HCT116 (cell line): ENCODE results near the gene NECTIN4. TPM values are rescaled to one million over a fixed set of nuclear protein-coding genes. Genes with fewer than 3 reads are reported as not detected.

ENCODE experiments used
- ATAC-seq: fragments of 200-7000 bp; cut with Tn5 transposase; 2 replicates; pipeline ENCODE4 v1.9.1; 2020; ENCODE audit warnings: mild to moderate bottlenecking, moderate library complexity
- BruUV-seq: library from RNA; stranded (reverse); fragments of 400-500 nt; replicated peaks from 2 replicates; lab custom pipeline; 2021; lab: Mats Ljungman, UMichigan
- CTCF ChIA-PET: fragments of 300-600 bp; sonication (Branson Sonifier 250); formaldehyde crosslinking; loops from one replicate; lab custom pipeline; 2021; ENCODE audit warnings: antibody characterized with exemption; lab: Charles Lee
- POLR2A ChIA-PET: fragments of 300-600, 350-600 bp; sonication (Branson Sonifier 250); formaldehyde crosslinking; loops from one replicate; lab custom pipeline; 2021; ENCODE audit warnings: antibody characterized with exemption; lab: Charles Lee
- RAD21 ChIA-PET, 2 experiments: fragments of 300-600 bp; sonication (Branson Sonifier 250); formaldehyde crosslinking; loops; one replicate each; lab custom pipeline; 2023; ENCODE audit warnings: low total read pairs in 2 of 2; ENCODE audit not compliant: uncharacterized antibody in 2 of 2, unreplicated experiment in 2 of 2, low non-redundant PET in 1 of 2; lab: Charles Lee
- DNase-seq: peaks from one replicate; pipeline ENCODE4 v3.0.0-alpha.2; 2010; ENCODE audit warnings: low read depth, low spot score
- H2AFZ ChIP-seq: fragments of 200-600 bp; shearing (Covaris generic), sonication (generic); 2 replicates; pipeline ENCODE4 v1.6.1; 2017; ENCODE audit warnings: low read depth, mixed run types, mixed read lengths, antibody characterized with exemption, low read length; ENCODE audit not compliant: poor library complexity, severe bottlenecking
- H3K27ac ChIP-seq: 2 replicates; pipeline ENCODE4 v1.5.1; 2012; ENCODE audit warnings: low read depth, low read length
- H3K27me3 ChIP-seq: fragments of 200-600 bp; sonication (generic); 2 replicates; pipeline ENCODE4 v1.6.1; 2016; ENCODE audit warnings: mixed run types, low read length, mixed read lengths; ENCODE audit not compliant: insufficient read depth
- H3K36me3 ChIP-seq, 2 experiments: fragments of 200-500 bp in 1 of 2; fragments of 200-600 bp in 1 of 2; sonication (Bioruptor generic) in 1 of 2; sonication (generic) in 1 of 2; 2 replicates each; pipeline versions ENCODE4 v1.5.1 to v1.6.1; 2014 to 2016; ENCODE audit warnings: low read length in 2 of 2, inconsistent platforms in 1 of 2, mixed read lengths in 1 of 2, mixed run types in 1 of 2; ENCODE audit not compliant: insufficient read depth in 2 of 2, control insufficient read depth in 1 of 2
- H3K4me1 ChIP-seq, 2 experiments: fragments of 200-600 bp in 1 of 2; sonication (generic) in 1 of 2; 2 replicates each; pipeline versions ENCODE4 v1.5.1 to v1.6.1; 2012 to 2017; ENCODE audit warnings: low read length in 2 of 2, inconsistent platforms in 1 of 2, mild to moderate bottlenecking in 1 of 2, mixed read lengths in 1 of 2, mixed run types in 1 of 2, moderate library complexity in 1 of 2; ENCODE audit not compliant: insufficient read depth in 2 of 2, control insufficient read depth in 1 of 2
- H3K4me2 ChIP-seq: fragments of 200-600 bp; sonication (generic); 2 replicates; pipeline ENCODE4 v1.6.1; 2017; ENCODE audit warnings: mixed run types, low read length, mixed read lengths
- H3K4me3 ChIP-seq, 2 experiments: fragments of 200-600 bp in 1 of 2; sonication (generic) in 1 of 2; replicated peaks in 1 of 2; 2 replicates each; pipeline ENCODE4 v1.5.1; 2011 to 2016; ENCODE audit warnings: low read length in 2 of 2, control low read depth in 1 of 2, low read depth in 1 of 2, mild to moderate bottlenecking in 1 of 2, mixed read lengths in 1 of 2, mixed run types in 1 of 2
- H3K79me2 ChIP-seq: fragments of 200-600 bp; sonication (generic); 2 replicates; pipeline ENCODE4 v1.6.1; 2017; ENCODE audit warnings: mild to moderate bottlenecking, mixed run types, low read length, moderate library complexity, mixed read lengths; ENCODE audit not compliant: insufficient read depth
- H3K9ac ChIP-seq: fragments of 200-600 bp; sonication (generic); 2 replicates; pipeline ENCODE4 v1.6.1; 2016; ENCODE audit warnings: low read length, mixed read lengths
- H3K9me2 ChIP-seq: fragments of 200-600 bp; sonication (generic), shearing (Covaris generic); 2 replicates; pipeline ENCODE4 v1.6.1; 2017; ENCODE audit warnings: mixed run types, mild to moderate bottlenecking, moderate library complexity; ENCODE audit not compliant: insufficient read depth
- H3K9me3 ChIP-seq, 2 experiments: fragments of 200-500 bp in 1 of 2; fragments of 200-600 bp in 1 of 2; sonication (Bioruptor generic) in 1 of 2; sonication (generic) in 1 of 2; 2 replicates each; pipeline ENCODE4 v1.6.1; 2014 to 2017; ENCODE audit warnings: low read length in 2 of 2, mixed read lengths in 2 of 2, inconsistent platforms in 1 of 2, low read depth in 1 of 2, mild to moderate bottlenecking in 1 of 2, mixed run types in 1 of 2, moderate library complexity in 1 of 2; ENCODE audit not compliant: control insufficient read depth in 1 of 2, insufficient read depth in 1 of 2
- H4K20me1 ChIP-seq: fragments of 200-600 bp; sonication (generic), shearing (Covaris generic); 2 replicates; pipeline ENCODE4 v1.6.1; 2017; ENCODE audit warnings: mixed run types, mild to moderate bottlenecking, moderate library complexity; ENCODE audit not compliant: insufficient read depth
- ATF3 ChIP-seq: IDR thresholded peaks from 2 replicates; pipeline ENCODE4 v1.6.1; 2012
- CEBPB ChIP-seq: IDR thresholded peaks from 2 replicates; pipeline ENCODE4 v1.6.1; 2012; ENCODE audit warnings: low read depth
- CTCF ChIP-seq, 3 experiments: fragments of 200-600 bp in 1 of 3; sonication (generic) in 1 of 3; IDR thresholded peaks in 2 of 3; conservative IDR thresholded peaks in 1 of 3; 2 replicates each; pipeline ENCODE4 v1.5.1; 2012 to 2017; ENCODE audit warnings: low read depth in 2 of 3, low read length in 2 of 3, antibody characterized with exemption in 1 of 3, borderline replicate concordance in 1 of 3, control low read depth in 1 of 3, mild to moderate bottlenecking in 1 of 3, mixed read lengths in 1 of 3, mixed run types in 1 of 3, moderate library complexity in 1 of 3; ENCODE audit not compliant: insufficient read depth in 1 of 3
- EGR1 ChIP-seq: IDR thresholded peaks from 2 replicates; pipeline ENCODE4 v1.6.1; 2012; ENCODE audit warnings: low read depth
- EZH2 ChIP-seq: fragments of 200-600 bp; sonication (generic); IDR thresholded peaks from 2 replicates; pipeline ENCODE4 v1.6.1; 2017; ENCODE audit warnings: antibody characterized with exemption, mixed run types
- FOSL1 ChIP-seq: IDR thresholded peaks from 2 replicates; pipeline ENCODE4 v1.6.1; 2012; ENCODE audit warnings: low read depth
- JUND ChIP-seq: IDR thresholded peaks from 2 replicates; pipeline ENCODE4 v1.6.1; 2012
- POLR2AphosphoS5 ChIP-seq: IDR thresholded peaks from 2 replicates; pipeline ENCODE4 v1.6.1; 2011; ENCODE audit warnings: mild to moderate bottlenecking, low read depth, low read length, moderate library complexity
- RAD21 ChIP-seq: IDR thresholded peaks from 2 replicates; pipeline ENCODE4 v1.6.1; 2012; ENCODE audit warnings: low read depth, mild to moderate bottlenecking
- REST ChIP-seq: IDR thresholded peaks from 2 replicates; pipeline ENCODE4 v1.6.1; 2012; ENCODE audit warnings: low read depth
- SRF ChIP-seq: IDR thresholded peaks from 2 replicates; pipeline ENCODE4 v1.6.1; 2012; ENCODE audit warnings: low read depth
- YY1 ChIP-seq: IDR thresholded peaks from 2 replicates; pipeline ENCODE4 v1.6.1; 2011; ENCODE audit warnings: low read length, low read depth, moderate library complexity, mild to moderate bottlenecking; ENCODE audit not compliant: insufficient replicate concordance; ENCODE audit errors: extremely low read depth
- ZBTB33 ChIP-seq: IDR thresholded peaks from 2 replicates; pipeline ENCODE4 v1.6.1; 2011; ENCODE audit warnings: mild to moderate bottlenecking, low read length, moderate library complexity; ENCODE audit not compliant: insufficient replicate concordance; ENCODE audit errors: extremely low read depth
- ZFX ChIP-seq: fragments of 450-650 bp; IDR thresholded peaks from 2 replicates; pipeline ENCODE4 v1.6.1; 2017
- intact Hi-C: fragments of 100-400 bp; cut with micrococcal nuclease; formaldehyde crosslinking; loops from 2 replicates; pipeline ENCODE4 v1.10.0; 2022
- total RNA-seq: library from RNA; stranded (reverse); gene quantifications from one replicate; pipeline ENCODE4 v1.2.1, GENCODE V29; 2021; ENCODE audit not compliant: unreplicated experiment

The NECTIN4 gene
- total RNA-seq, 1 experiment from 2014 or later: 3.3 TPM

- Histone ChIP-seq H4K20me1 (no peaks in the 10 kb centered on the region), H3K4me1 (peaks cover 0 to 46% of the 10 kb centered on the region in 2 experiments; a peak in 2 of 4 replicates), H3K27ac (no peak overlapping the region), H3K4me3 (no peak overlapping the region), H2AFZ (no peak overlapping the region), H3K9ac (no peak overlapping the region), H3K9me3 (no peaks in the 10 kb centered on the region), H3K9me2 (no peaks in the 10 kb centered on the region), H3K4me2 (no peak overlapping the region), H3K36me3 (no peaks in the 10 kb centered on the region), H3K27me3 (no peaks in the 10 kb centered on the region), H3K79me2 (no peaks in the 10 kb centered on the region)
- intact Hi-C loops: loop anchor here (1.0 kb wide), 1 partner anchor 25 kb away; no protein-coding TSS in a partner anchor
- ChIA-PET CTCF (interaction anchor here (0.6 to 3.1 kb wide), 14 partner anchors 11 to 94 kb away, joined by 3 to 25 read pairs (median 3); partner anchors contain the start of genes KLHDC9, PPOX and USF1), RAD21 (interaction anchor here in 1 of 2 experiments (1.2 kb wide), 1 partner anchor 80 kb away, joined by 5 read pairs; no protein-coding TSS in a partner anchor), POLR2A (interaction anchor here (0.6 kb wide), 1 partner anchor 44 kb away, joined by 3 read pairs; no protein-coding TSS in a partner anchor)
- peak; percentile 29 for DNase-seq
- BruUV-seq: no TSS peak
- peak; percentile 66 for ATAC-seq
- TF ChIP-seq ATF3 (no peak), EGR1 (no peak), POLR2AphosphoS5 (no peak), RAD21 (peak; percentile 90), EZH2 (no peak), REST (no peak), SRF (no peak), YY1 (no peak), ZFX (no peak), CTCF (IDR thresholded peaks at IDR 0.05 in 2 of 3, conservative IDR thresholded peaks at IDR 0.05 in 1 of 3; ENCODE audit: borderline replicate concordance in 1 of 3, insufficient read depth in 1 of 3, low read depth in 2 of 3, low read length in 2 of 3) (peak; percentile 57 to 88 (median 70)), JUND (no peak), ZBTB33 (no peak), CEBPB (no peak), FOSL1 (no peak)
Measured at GRCh38 chr1:161071886-161072371, 17.4 kb downstream of the NECTIN4 start.
